SK-N-SH treated with all-trans-retinoic acid at 6 μM for 48 hours (cell line): ENCODE measurements around the gene FAM25G.

Source experiments
- ARNTL ChIP-seq: fragments of 450-650 bp; formaldehyde crosslinking; IDR thresholded peaks from 2 replicates; pipeline ENCODE4 v1.5.0; 2020; ENCODE audit warnings: low read depth, mild to moderate bottlenecking, moderate library complexity, borderline replicate concordance
- PATZ1 ChIP-seq: fragments of 250-450 bp; sonication (Bioruptor Pico); IDR thresholded peaks from 2 replicates; pipeline ENCODE4 v1.8.0; 2020; ENCODE audit warnings: mild to moderate bottlenecking, moderate library complexity, borderline replicate concordance
- RARB ChIP-seq: fragments of 250-450 bp; sonication (Bioruptor Pico); IDR thresholded peaks from 2 replicates; pipeline ENCODE4 v1.8.0; 2021; ENCODE audit warnings: mild to moderate bottlenecking, moderate library complexity
- ZNF8 ChIP-seq: fragments of 450-650 bp; formaldehyde crosslinking; IDR thresholded peaks from 2 replicates; pipeline ENCODE4 v1.5.0; 2020; ENCODE audit warnings: mild to moderate bottlenecking, moderate library complexity
- TF ChIP-seq, protein P1 (sequence below): fragments of 250-450 bp; sonication (Bioruptor Pico); IDR thresholded peaks from 2 replicates; pipeline ENCODE4 v1.5.1; 2020; ENCODE audit warnings: low read depth, mild to moderate bottlenecking, moderate library complexity

DNA sequence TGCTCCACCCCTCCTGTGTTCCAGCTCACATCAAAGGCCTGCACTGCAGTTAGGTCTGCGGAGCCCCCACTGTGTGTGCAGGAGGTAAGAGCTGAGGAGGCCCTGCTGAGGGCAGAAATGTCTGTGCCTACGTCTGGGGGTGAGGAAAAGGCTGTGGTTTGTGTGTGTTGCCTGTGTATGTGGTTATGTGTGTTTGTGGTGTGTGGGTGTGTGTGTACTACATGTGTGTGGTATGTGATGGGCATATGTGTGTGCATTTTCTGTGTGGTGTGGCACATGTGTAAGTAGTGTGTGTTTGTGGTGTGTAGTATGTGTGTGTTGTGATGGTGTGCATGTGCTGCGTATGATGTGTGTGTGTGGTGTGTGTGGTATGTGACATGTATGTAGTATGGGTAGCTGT lies 43.8 kb downstream of the FAM25G start:
- TF ChIP-seq ZNF8 (CRISPR knock-in tag) (no peak), ARNTL (CRISPR knock-in tag) (no peak), RARB (CRISPR knock-in tag) (no peak), PATZ1 (CRISPR knock-in tag) (no peak)
- TF ChIP-seq, protein P1, sequence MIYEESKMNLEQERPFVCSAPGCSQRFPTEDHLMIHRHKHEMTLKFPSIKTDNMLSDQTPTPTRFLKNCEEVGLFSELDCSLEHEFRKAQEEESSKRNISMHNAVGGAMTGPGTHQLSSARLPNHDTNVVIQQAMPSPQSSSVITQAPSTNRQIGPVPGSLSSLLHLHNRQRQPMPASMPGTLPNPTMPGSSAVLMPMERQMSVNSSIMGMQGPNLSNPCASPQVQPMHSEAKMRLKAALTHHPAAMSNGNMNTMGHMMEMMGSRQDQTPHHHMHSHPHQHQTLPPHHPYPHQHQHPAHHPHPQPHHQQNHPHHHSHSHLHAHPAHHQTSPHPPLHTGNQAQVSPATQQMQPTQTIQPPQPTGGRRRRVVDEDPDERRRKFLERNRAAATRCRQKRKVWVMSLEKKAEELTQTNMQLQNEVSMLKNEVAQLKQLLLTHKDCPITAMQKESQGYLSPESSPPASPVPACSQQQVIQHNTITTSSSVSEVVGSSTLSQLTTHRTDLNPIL (CRISPR knock-in tag), result no peak
